ENCODE data around the gene GDA. TPM values are rescaled to one million over a fixed set of nuclear protein-coding genes. Genes with fewer than 3 reads are reported as not detected.

The GDA gene
- total and polyA plus RNA-seq, 7 experiments from 2014 or later: not detected

GRCh38 chr9:72158680-72159079, 9.4 kb downstream of the GDA start:
- H3K9me3 Mint-ChIP-seq: peaks cover 0 to 31% (median 5%) of the 10 kb centered on the region in 11 donors
- POLR2A ChIA-PET: no interaction called here

GRCh38 chr9:72160446-72161123, 11.3 kb downstream of the GDA start:
- DNase-seq: no peak
- H3K27me3 ChIP-seq (ENCODE audit: control insufficient read depth in 2 of 2, insufficient read depth in 2 of 2, low read length in 2 of 2): no peaks in the 10 kb centered on the region
- no peak for ATAC-seq
- CTCF ChIA-PET: interaction anchor here (0.6 to 0.7 kb wide), 2 partner anchors 98 to 107 kb away, joined by 3 read pairs; no protein-coding TSS in a partner anchor
- no peaks in the 10 kb centered on the region for H3K9me3 ChIP-seq (ENCODE audit: control insufficient read depth in 2 of 3, low read length in 3 of 3)
- H3K27ac ChIP-seq (ENCODE audit: low read depth, low read length): no peak overlapping the region
- H3K36me3 ChIP-seq (ENCODE audit: control insufficient read depth in 2 of 3, insufficient read depth in 3 of 3, low read length in 3 of 3): no peaks in the 10 kb centered on the region
- Mint-ChIP-seq H3K27me3 (peaks cover 0 to 30% (median 15%) of the 10 kb centered on the region in 5 donors), H3K36me3 (no peaks in the 10 kb centered on the region), H3K27ac (no peak overlapping the region), H3K4me1 (peaks cover 0 to 3% (median 0%) of the 10 kb centered on the region in 7 donors), H3K4me3 (no peak overlapping the region), H3K9me3 (peaks cover 0 to 14% (median 1%) of the 10 kb centered on the region in 11 donors)
- H3K4me3 ChIP-seq (ENCODE audit: low read length): no peak overlapping the region
- H3K4me1 ChIP-seq (ENCODE audit: control insufficient read depth in 2 of 2, insufficient read depth in 2 of 2, low read length in 2 of 2): no peaks in the 10 kb centered on the region
- intact Hi-C loops (cut with micrococcal nuclease): no loop called here
- POLR2A ChIA-PET: interaction anchor here (0.6 kb wide), 1 partner anchor 535 kb away, joined by 3 read pairs; no protein-coding TSS in a partner anchor

More at GRCh38 chr9:72158680-72159079, 9.4 kb downstream of the GDA start:
- Histone ChIP-seq H3K36me3 (ENCODE audit: control insufficient read depth in 2 of 3, insufficient read depth in 3 of 3, low read length in 3 of 3) (no peaks in the 10 kb centered on the region), H3K27me3 (ENCODE audit: control insufficient read depth in 2 of 2, insufficient read depth in 2 of 2, low read length in 2 of 2) (no peaks in the 10 kb centered on the region), H3K27ac (ENCODE audit: low read depth, low read length) (no peak overlapping the region), H3K4me3 (ENCODE audit: low read length) (no peak overlapping the region), H3K4me1 (ENCODE audit: control insufficient read depth in 2 of 2, insufficient read depth in 2 of 2, low read length in 2 of 2) (no peaks in the 10 kb centered on the region), H3K9me3 (ENCODE audit: control insufficient read depth in 2 of 3, low read length in 3 of 3) (no peaks in the 10 kb centered on the region)
- no peaks in the 10 kb centered on the region for H3K4me1 Mint-ChIP-seq
- intact Hi-C loops (cut with micrococcal nuclease): no loop called here
- CTCF ChIA-PET: no interaction called here
- H3K36me3 Mint-ChIP-seq: peaks cover 0 to 6% (median 0%) of the 10 kb centered on the region in 5 donors
- DNase-seq: no peak
- peaks cover 0 to 32% (median 15%) of the 10 kb centered on the region in 5 donors for H3K27me3 Mint-ChIP-seq
- H3K4me3 Mint-ChIP-seq: no peak overlapping the region
- no peak for ATAC-seq
- H3K27ac Mint-ChIP-seq: no peak overlapping the region

GRCh38 chr9:72165326-72165725, 16.1 kb downstream of the GDA start:
- H3K27me3 ChIP-seq (ENCODE audit: control insufficient read depth in 2 of 2, insufficient read depth in 2 of 2, low read length in 2 of 2): no peaks in the 10 kb centered on the region
- H3K4me1 ChIP-seq (ENCODE audit: control insufficient read depth in 2 of 2, insufficient read depth in 2 of 2, low read length in 2 of 2): no peaks in the 10 kb centered on the region
- H3K27ac Mint-ChIP-seq: no peak overlapping the region
- no peak overlapping the region for H3K4me3 Mint-ChIP-seq
- POLR2A ChIA-PET: no interaction called here
- H3K36me3 ChIP-seq (ENCODE audit: control insufficient read depth in 2 of 3, insufficient read depth in 3 of 3, low read length in 3 of 3): no peaks in the 10 kb centered on the region
- H3K27me3 Mint-ChIP-seq: peaks cover 0 to 16% (median 7%) of the 10 kb centered on the region in 5 donors
- no peaks in the 10 kb centered on the region for H3K9me3 ChIP-seq (ENCODE audit: control insufficient read depth in 2 of 3, low read length in 3 of 3)
- H3K4me3 ChIP-seq (ENCODE audit: low read length): no peak overlapping the region
- peaks cover 0 to 7% (median 0%) of the 10 kb centered on the region in 7 donors for H3K4me1 Mint-ChIP-seq
- no peak for ATAC-seq
- no peak overlapping the region for H3K27ac ChIP-seq (ENCODE audit: low read depth, low read length)
- H3K9me3 Mint-ChIP-seq: peaks cover 0 to 3% (median 0%) of the 10 kb centered on the region in 11 donors
- H3K36me3 Mint-ChIP-seq: no peaks in the 10 kb centered on the region
- intact Hi-C loops (cut with micrococcal nuclease): no loop called here
- CTCF ChIA-PET: no interaction called here
- no peak for DNase-seq

GRCh38 chr9:72165821-72166547, 16.7 kb downstream of the GDA start:
- Histone ChIP-seq H3K27me3 (ENCODE audit: control insufficient read depth in 2 of 2, insufficient read depth in 2 of 2, low read length in 2 of 2) (no peaks in the 10 kb centered on the region), H3K4me3 (ENCODE audit: low read length) (no peak overlapping the region), H3K36me3 (ENCODE audit: control insufficient read depth in 2 of 3, insufficient read depth in 3 of 3, low read length in 3 of 3) (no peaks in the 10 kb centered on the region), H3K27ac (ENCODE audit: low read depth, low read length) (no peak overlapping the region), H3K4me1 (ENCODE audit: control insufficient read depth in 2 of 2, insufficient read depth in 2 of 2, low read length in 2 of 2) (no peaks in the 10 kb centered on the region), H3K9me3 (ENCODE audit: control insufficient read depth in 2 of 3, low read length in 3 of 3) (no peaks in the 10 kb centered on the region)
- Mint-ChIP-seq H3K27ac (no peak overlapping the region), H3K27me3 (peaks cover 0 to 16% (median 7%) of the 10 kb centered on the region in 5 donors), H3K4me1 (peaks cover 0 to 7% (median 0%) of the 10 kb centered on the region in 7 donors), H3K36me3 (no peaks in the 10 kb centered on the region), H3K4me3 (no peak overlapping the region), H3K9me3 (peaks cover 0 to 3% (median 0%) of the 10 kb centered on the region in 11 donors)
- ChIA-PET CTCF (no interaction called here), POLR2A (no interaction called here)
- DNase-seq: no peak
- no peak for ATAC-seq
- intact Hi-C loops (cut with micrococcal nuclease): no loop called here

- ChIA-PET POLR2A (no interaction called here), CTCF (no interaction called here)
- ATAC-seq: no peak
- DNase-seq: no peak
- Histone ChIP-seq H3K27me3 (ENCODE audit: control insufficient read depth in 2 of 2, insufficient read depth in 2 of 2, low read length in 2 of 2) (no peaks in the 10 kb centered on the region), H3K36me3 (ENCODE audit: control insufficient read depth in 2 of 3, insufficient read depth in 3 of 3, low read length in 3 of 3) (no peaks in the 10 kb centered on the region), H3K4me1 (ENCODE audit: control insufficient read depth in 2 of 2, insufficient read depth in 2 of 2, low read length in 2 of 2) (no peaks in the 10 kb centered on the region), H3K4me3 (ENCODE audit: low read length) (no peak overlapping the region), H3K27ac (ENCODE audit: low read depth, low read length) (no peak overlapping the region), H3K9me3 (ENCODE audit: control insufficient read depth in 2 of 3, low read length in 3 of 3) (no peaks in the 10 kb centered on the region)
- H3K36me3 Mint-ChIP-seq: no peaks in the 10 kb centered on the region
- intact Hi-C loops (cut with micrococcal nuclease): no loop called here
- H3K9me3 Mint-ChIP-seq: peaks cover 0 to 2% (median 0%) of the 10 kb centered on the region in 11 donors
- H3K4me3 Mint-ChIP-seq: no peak overlapping the region
- H3K27ac Mint-ChIP-seq: no peak overlapping the region
- peaks cover 0 to 9% (median 7%) of the 10 kb centered on the region in 5 donors for H3K27me3 Mint-ChIP-seq
- peaks cover 0 to 7% (median 0%) of the 10 kb centered on the region in 7 donors for H3K4me1 Mint-ChIP-seq
Observed at GRCh38 chr9:72168075-72168474, 18.8 kb downstream of the GDA start.

- Histone ChIP-seq H3K9me3 (ENCODE audit: control insufficient read depth in 2 of 3, low read length in 3 of 3) (no peaks in the 10 kb centered on the region), H3K27ac (ENCODE audit: low read depth, low read length) (no peak overlapping the region), H3K27me3 (ENCODE audit: control insufficient read depth in 2 of 2, insufficient read depth in 2 of 2, low read length in 2 of 2) (no peaks in the 10 kb centered on the region), H3K4me3 (ENCODE audit: low read length) (no peak overlapping the region), H3K4me1 (ENCODE audit: control insufficient read depth in 2 of 2, insufficient read depth in 2 of 2, low read length in 2 of 2) (no peaks in the 10 kb centered on the region), H3K36me3 (ENCODE audit: control insufficient read depth in 2 of 3, insufficient read depth in 3 of 3, low read length in 3 of 3) (no peaks in the 10 kb centered on the region)
- Mint-ChIP-seq H3K36me3 (no peaks in the 10 kb centered on the region), H3K4me1 (peaks cover 0 to 4% (median 0%) of the 10 kb centered on the region in 7 donors), H3K9me3 (peaks cover 0 to 2% (median 0%) of the 10 kb centered on the region in 11 donors), H3K4me3 (no peak overlapping the region), H3K27me3 (peaks cover 0 to 8% (median 1%) of the 10 kb centered on the region in 5 donors), H3K27ac (no peak overlapping the region)
- no peak for DNase-seq
- ATAC-seq: no peak
- ChIA-PET POLR2A (no interaction called here), CTCF (no interaction called here)
- intact Hi-C loops (cut with micrococcal nuclease): no loop called here
Observed at GRCh38 chr9:72169178-72169577, 19.9 kb downstream of the GDA start.

Measured in naive thymus-derived CD4-positive, alpha-beta T cell (primary cell).